Mammary epithelial cell (primary cell): Measurements from ENCODE around the gene SPATA3.

Experiments
- EZH2 ChIP-seq: IDR thresholded peaks from 2 replicates; pipeline ENCODE4 v1.6.1; 2012; ENCODE audit warnings: low read length, inconsistent platforms, borderline replicate concordance
- TF ChIP-seq, protein P1 (sequence below), 2 donors: IDR thresholded peaks in 1 of 2; conservative IDR thresholded peaks in 1 of 2; 2 replicates each; pipeline ENCODE4 v1.5.1; 2011 to 2012; ENCODE audit warnings: inconsistent platforms in 2 of 2, low read length in 2 of 2, mild to moderate bottlenecking in 2 of 2, control low read depth in 1 of 2, low read depth in 1 of 2; ENCODE audit not compliant: insufficient read depth in 1 of 2; ENCODE audit errors: extremely low read depth in 1 of 2

DNA sequence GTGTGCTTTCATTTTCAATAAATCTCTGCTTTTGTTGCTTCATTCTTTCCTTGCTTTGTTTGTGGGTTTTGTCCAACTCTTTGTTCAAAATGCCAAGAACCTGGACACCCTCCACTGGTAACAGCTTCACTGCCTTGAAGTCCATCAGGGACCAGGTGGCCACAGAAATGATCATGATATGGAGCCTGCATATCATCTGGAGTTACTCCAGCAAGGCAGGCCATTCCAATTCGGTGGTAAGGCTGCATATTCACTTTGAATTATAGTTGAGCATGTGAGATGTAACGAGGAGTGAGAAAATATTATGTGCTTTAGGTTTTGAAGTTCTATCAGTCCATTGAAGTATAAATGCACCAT lies 26.3 kb upstream of the SPATA3 start:
- TF ChIP-seq, protein P1, sequence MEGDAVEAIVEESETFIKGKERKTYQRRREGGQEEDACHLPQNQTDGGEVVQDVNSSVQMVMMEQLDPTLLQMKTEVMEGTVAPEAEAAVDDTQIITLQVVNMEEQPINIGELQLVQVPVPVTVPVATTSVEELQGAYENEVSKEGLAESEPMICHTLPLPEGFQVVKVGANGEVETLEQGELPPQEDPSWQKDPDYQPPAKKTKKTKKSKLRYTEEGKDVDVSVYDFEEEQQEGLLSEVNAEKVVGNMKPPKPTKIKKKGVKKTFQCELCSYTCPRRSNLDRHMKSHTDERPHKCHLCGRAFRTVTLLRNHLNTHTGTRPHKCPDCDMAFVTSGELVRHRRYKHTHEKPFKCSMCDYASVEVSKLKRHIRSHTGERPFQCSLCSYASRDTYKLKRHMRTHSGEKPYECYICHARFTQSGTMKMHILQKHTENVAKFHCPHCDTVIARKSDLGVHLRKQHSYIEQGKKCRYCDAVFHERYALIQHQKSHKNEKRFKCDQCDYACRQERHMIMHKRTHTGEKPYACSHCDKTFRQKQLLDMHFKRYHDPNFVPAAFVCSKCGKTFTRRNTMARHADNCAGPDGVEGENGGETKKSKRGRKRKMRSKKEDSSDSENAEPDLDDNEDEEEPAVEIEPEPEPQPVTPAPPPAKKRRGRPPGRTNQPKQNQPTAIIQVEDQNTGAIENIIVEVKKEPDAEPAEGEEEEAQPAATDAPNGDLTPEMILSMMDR (conservative IDR thresholded peaks at IDR 0.05 in 1 of 2, IDR thresholded peaks at IDR 0.05 in 1 of 2; ENCODE audit: extremely low read depth in 1 of 2, insufficient read depth in 1 of 2, low read depth in 1 of 2, low read length in 2 of 2), result no peak
- TF ChIP-seq EZH2, result no peak
